Neural cell (in vitro differentiated cells): ENCODE results near the gene IFI44.

ENCODE experiments used
- EP300 ChIP-seq: fragments of 450-650 bp; conservative IDR thresholded peaks from 2 replicates; pipeline ENCODE4 v1.6.1; 2014; ENCODE audit warnings: antibody characterized with exemption, mild to moderate bottlenecking, moderate library complexity; ENCODE audit not compliant: poor library complexity, severe bottlenecking
- SMC3 ChIP-seq: fragments of 450-650 bp; conservative IDR thresholded peaks from 2 replicates; pipeline ENCODE4 v1.6.1; 2014; ENCODE audit warnings: antibody characterized with exemption, mild to moderate bottlenecking, moderate library complexity; ENCODE audit not compliant: poor library complexity

GRCh38 chr1:78687315-78687714 lies 37.7 kb downstream of the IFI44 start:
- TF ChIP-seq EP300, result no peak
- no peak for TF ChIP-seq SMC3
